OCI-LY3 (cell line): ENCODE data around the gene ZCCHC12.

Experiments
- H2AFZ ChIP-seq: fragments of 200-600, 300-600 bp; shearing (Covaris generic); 2 replicates; pipeline ENCODE4 v1.6.0; 2014; ENCODE audit warnings: antibody characterized with exemption, low read depth, low read length
- H3K27ac ChIP-seq: fragments of 200-600, 300-600 bp; sonication (generic); 2 replicates; pipeline ENCODE4 v1.5.1; 2014; ENCODE audit warnings: mild to moderate bottlenecking, low read length, moderate library complexity, mixed read lengths
- H3K27me3 ChIP-seq: fragments of 200-600, 300-600 bp; sonication (generic); 2 replicates; pipeline ENCODE4 v1.6.1; 2014; ENCODE audit warnings: low read depth, low read length, mixed read lengths
- H3K36me3 ChIP-seq: fragments of 200-600, 300-600 bp; sonication (generic); replicated peaks from 2 replicates; pipeline ENCODE3; 2014; ENCODE audit warnings: low read depth, low read length, mixed read lengths
- H3K4me1 ChIP-seq: fragments of 300-600, 200-600 bp; sonication (generic); 2 replicates; pipeline ENCODE4 v1.6.1; 2014; ENCODE audit warnings: low read length, mixed read lengths
- H3K4me2 ChIP-seq: fragments of 200-600, 300-600 bp; sonication (generic); 2 replicates; pipeline ENCODE4 v1.6.1; 2014; ENCODE audit warnings: low read length, mixed read lengths
- H3K4me3 ChIP-seq: fragments of 300-600, 200-600 bp; sonication (generic); 2 replicates; pipeline ENCODE4 v1.5.1; 2014; ENCODE audit warnings: antibody characterized with exemption, mild to moderate bottlenecking, low read length, moderate library complexity
- H3K79me2 ChIP-seq: fragments of 300-600, 200-600 bp; shearing (Covaris generic); 2 replicates; pipeline ENCODE4 v1.6.1; 2014; ENCODE audit warnings: mild to moderate bottlenecking, low read length, mixed read lengths
- H3K9ac ChIP-seq: fragments of 300-600, 200-600 bp; shearing (Covaris generic); 2 replicates; pipeline ENCODE4 v1.6.0; 2014; ENCODE audit warnings: mild to moderate bottlenecking, low read length, moderate library complexity
- H3K9me3 ChIP-seq: fragments of 200-600, 300-600 bp; shearing (Covaris generic); 2 replicates; pipeline ENCODE4 v1.6.1; 2014; ENCODE audit warnings: low read length, mixed read lengths; ENCODE audit not compliant: insufficient read depth
- H4K20me1 ChIP-seq: fragments of 200-600, 300-600 bp; sonication (generic); 2 replicates; pipeline ENCODE4 v1.6.1; 2016; ENCODE audit warnings: low read length, mixed read lengths; ENCODE audit not compliant: insufficient read depth
- CTCF ChIP-seq: fragments of 200-600, 300-600 bp; sonication (generic); IDR thresholded peaks from 2 replicates; pipeline ENCODE4 v1.5.1; 2014; ENCODE audit warnings: antibody characterized with exemption, low read length, low read depth
- EZH2phosphoT487 ChIP-seq: fragments of 200-600 bp; shearing (Covaris generic); IDR thresholded peaks from 2 replicates; pipeline ENCODE4 v1.6.1; 2018; ENCODE audit warnings: antibody characterized with exemption, mixed run types, low read depth

Gene ZCCHC12

GRCh38 chrX:118853596-118853995 is 30.0 kb downstream of the ZCCHC12 start:
- no peak overlapping the region for H3K4me2 ChIP-seq
- H3K4me1 ChIP-seq: peaks cover 7% of the 10 kb centered on the region; the same call in 1 of the 2 replicates
- H3K9me3 ChIP-seq: no peaks in the 10 kb centered on the region
- H3K36me3 ChIP-seq: no peaks in the 10 kb centered on the region
- H3K79me2 ChIP-seq: no peaks in the 10 kb centered on the region
- no peak overlapping the region for H3K27ac ChIP-seq
- H2AFZ ChIP-seq: no peak overlapping the region
- no peak overlapping the region for H3K4me3 ChIP-seq
- TF ChIP-seq CTCF: no peak
- TF ChIP-seq EZH2phosphoT487: no peak
- no peak overlapping the region for H3K9ac ChIP-seq
- H3K27me3 ChIP-seq: no peaks in the 10 kb centered on the region
- H4K20me1 ChIP-seq: no peaks in the 10 kb centered on the region

GRCh38 chrX:118855681-118856310 is 32.2 kb downstream of the ZCCHC12 start:
- Histone ChIP-seq H3K4me3 (no peak overlapping the region), H3K27ac (no peak overlapping the region), H3K9ac (no peak overlapping the region), H2AFZ (no peak overlapping the region), H4K20me1 (no peaks in the 10 kb centered on the region), H3K79me2 (no peaks in the 10 kb centered on the region), H3K27me3 (no peaks in the 10 kb centered on the region), H3K4me1 (no peaks in the 10 kb centered on the region), H3K4me2 (no peak overlapping the region), H3K36me3 (no peaks in the 10 kb centered on the region), H3K9me3 (no peaks in the 10 kb centered on the region)
- no peak for TF ChIP-seq EZH2phosphoT487
- TF ChIP-seq CTCF: no peak

GRCh38 chrX:118857006-118857405 is 33.4 kb downstream of the ZCCHC12 start:
- H3K4me3 ChIP-seq: no peak overlapping the region
- H3K9me3 ChIP-seq: no peaks in the 10 kb centered on the region
- no peak overlapping the region for H3K27ac ChIP-seq
- H3K4me2 ChIP-seq: no peak overlapping the region
- no peaks in the 10 kb centered on the region for H3K36me3 ChIP-seq
- no peaks in the 10 kb centered on the region for H3K27me3 ChIP-seq
- no peaks in the 10 kb centered on the region for H3K79me2 ChIP-seq
- no peaks in the 10 kb centered on the region for H3K4me1 ChIP-seq
- H3K9ac ChIP-seq: no peak overlapping the region
- TF ChIP-seq CTCF (no peak), EZH2phosphoT487 (no peak)
- H2AFZ ChIP-seq: no peak overlapping the region
- H4K20me1 ChIP-seq: no peaks in the 10 kb centered on the region

- H3K9ac ChIP-seq: no peak overlapping the region
Measured at GRCh38 chrX:118861338-118861737, 37.7 kb downstream of the ZCCHC12 start.

More at GRCh38 chrX:118861338-118861737, 37.7 kb downstream of the ZCCHC12 start:
- no peak overlapping the region for H2AFZ ChIP-seq
- H3K27ac ChIP-seq: no peak overlapping the region
- no peaks in the 10 kb centered on the region for H4K20me1 ChIP-seq
- no peak overlapping the region for H3K4me3 ChIP-seq
- no peaks in the 10 kb centered on the region for H3K27me3 ChIP-seq
- no peaks in the 10 kb centered on the region for H3K36me3 ChIP-seq
- no peaks in the 10 kb centered on the region for H3K9me3 ChIP-seq
- H3K4me1 ChIP-seq: no peaks in the 10 kb centered on the region
- no peak overlapping the region for H3K4me2 ChIP-seq
- H3K79me2 ChIP-seq: no peaks in the 10 kb centered on the region
- no peak for TF ChIP-seq EZH2phosphoT487
- no peak for TF ChIP-seq CTCF
